ENCODE results near the gene YWHAQ. TPM values are rescaled to one million over a fixed set of nuclear protein-coding genes. Genes with fewer than 3 reads are reported as not detected.
A peak's percentile ranks its signal among the peaks of the same experiment; 100 is the strongest.

The YWHAQ gene
- total RNA-seq, 3 donors from 2014 or later, result 176 to 226 (median 186) TPM

- DNase-seq (ENCODE audit: low spot score in 2 of 2), result no peak
- no peaks in the 10 kb centered on the region for H3K9me3 ChIP-seq
- intact Hi-C loops (cut with DNase I; ENCODE audit: low total_unique reads), result no loop called here
- no peak overlapping the region for H3K27ac ChIP-seq
- H3K4me3 ChIP-seq, result no peak overlapping the region
- TF ChIP-seq POLR2A (IDR thresholded peaks at IDR 0.05) (no peak), CTCF (IDR thresholded peaks at IDR 0.05) (no peak), POLR2AphosphoS5 (IDR thresholded peaks at IDR 0.05) (no peak)
- H3K4me1 ChIP-seq, result no peaks in the 10 kb centered on the region
- H3K36me3 ChIP-seq, result no peaks in the 10 kb centered on the region
- no peaks in the 10 kb centered on the region for H3K27me3 ChIP-seq
Observed at GRCh38 chr2:9641641-9642040, 10.8 kb upstream of the YWHAQ start.

- Histone ChIP-seq H3K27me3 (no peaks in the 10 kb centered on the region), H3K4me3 (no peak overlapping the region), H3K9me3 (no peaks in the 10 kb centered on the region), H3K36me3 (no peaks in the 10 kb centered on the region), H3K4me1 (no peaks in the 10 kb centered on the region), H3K27ac (no peak overlapping the region)
- DNase-seq (ENCODE audit: low spot score in 2 of 2), result no peak
- intact Hi-C loops (cut with DNase I; ENCODE audit: low total_unique reads), result no loop called here
- TF ChIP-seq POLR2A (IDR thresholded peaks at IDR 0.05) (no peak), POLR2AphosphoS5 (IDR thresholded peaks at IDR 0.05) (no peak), CTCF (IDR thresholded peaks at IDR 0.05) (no peak)
Observed at GRCh38 chr2:9640403-9641104, 9.8 kb upstream of the YWHAQ start.

- no peak for DNase-seq (ENCODE audit: low spot score in 2 of 2)
- no peak for TF ChIP-seq CTCF (IDR thresholded peaks at IDR 0.05)
- TF ChIP-seq POLR2A (IDR thresholded peaks at IDR 0.05), result no peak
- no peak for TF ChIP-seq POLR2AphosphoS5 (IDR thresholded peaks at IDR 0.05)
- Histone ChIP-seq H3K4me3 (no peak overlapping the region), H3K9me3 (no peaks in the 10 kb centered on the region), H3K27ac (peak overlapping the region in 1 of 2 donors; percentile 35), H3K4me1 (no peaks in the 10 kb centered on the region), H3K27me3 (no peaks in the 10 kb centered on the region), H3K36me3 (no peaks in the 10 kb centered on the region)
- intact Hi-C loops (cut with DNase I; ENCODE audit: low total_unique reads), result loop anchor here (10.0 kb wide), 1 partner anchor 85 kb away; the partner anchor contains the start of gene ADAM17
Observed at GRCh38 chr2:9639740-9640343, 9.0 kb upstream of the YWHAQ start.

GRCh38 chr2:9639000-9639602 is 8.3 kb upstream of the YWHAQ start:
- Histone ChIP-seq H3K27ac (peak overlapping the region; percentile 22 to 29), H3K4me3 (no peak overlapping the region), H3K27me3 (no peaks in the 10 kb centered on the region), H3K9me3 (no peaks in the 10 kb centered on the region), H3K36me3 (no peaks in the 10 kb centered on the region), H3K4me1 (no peaks in the 10 kb centered on the region)
- no peak for TF ChIP-seq CTCF (IDR thresholded peaks at IDR 0.05)
- no peak for TF ChIP-seq POLR2A (IDR thresholded peaks at IDR 0.05)
- no peak for TF ChIP-seq POLR2AphosphoS5 (IDR thresholded peaks at IDR 0.05)
- DNase-seq (ENCODE audit: low spot score in 2 of 2), result no peak
- intact Hi-C loops (cut with DNase I; ENCODE audit: low total_unique reads), result loop anchor here (10.0 kb wide), 1 partner anchor 84 kb away; the partner anchor contains the start of gene ADAM17

- peak in 1 of 2 donors; percentile 67 for DNase-seq (ENCODE audit: low spot score in 2 of 2)
- no peaks in the 10 kb centered on the region for H3K9me3 ChIP-seq
- H3K27me3 ChIP-seq, result no peaks in the 10 kb centered on the region
- H3K4me1 ChIP-seq, result no peaks in the 10 kb centered on the region
- intact Hi-C loops (cut with DNase I; ENCODE audit: low total_unique reads), result loop anchor here (10.0 kb wide), 1 partner anchor 84 kb away; the partner anchor contains the start of gene ADAM17
- H3K36me3 ChIP-seq, result no peaks in the 10 kb centered on the region
- TF ChIP-seq CTCF (IDR thresholded peaks at IDR 0.05) (no peak), POLR2A (IDR thresholded peaks at IDR 0.05) (no peak), POLR2AphosphoS5 (IDR thresholded peaks at IDR 0.05) (peak; percentile 13 to 68 (median 37))
- H3K4me3 ChIP-seq, result no peak overlapping the region
- H3K27ac ChIP-seq, result peak overlapping the region; percentile 29 to 72
Observed at GRCh38 chr2:9638532-9638931, 7.7 kb upstream of the YWHAQ start.

Data from breast epithelium (tissue), 4 donors.